ENCODE results near the gene RABAC1. TPM values are rescaled to one million over a fixed set of nuclear protein-coding genes. Genes with fewer than 3 reads are reported as not detected.
A peak's percentile ranks its signal among the peaks of the same experiment; 100 is the strongest.

RABAC1 gene
- total and polyA plus RNA-seq, 9 of the 15 experiments (the other 6 are each of a cell fraction or from before 2014, with no cell fraction given), result 2.4 to 28.1 (median 9.3) TPM

DNA sequence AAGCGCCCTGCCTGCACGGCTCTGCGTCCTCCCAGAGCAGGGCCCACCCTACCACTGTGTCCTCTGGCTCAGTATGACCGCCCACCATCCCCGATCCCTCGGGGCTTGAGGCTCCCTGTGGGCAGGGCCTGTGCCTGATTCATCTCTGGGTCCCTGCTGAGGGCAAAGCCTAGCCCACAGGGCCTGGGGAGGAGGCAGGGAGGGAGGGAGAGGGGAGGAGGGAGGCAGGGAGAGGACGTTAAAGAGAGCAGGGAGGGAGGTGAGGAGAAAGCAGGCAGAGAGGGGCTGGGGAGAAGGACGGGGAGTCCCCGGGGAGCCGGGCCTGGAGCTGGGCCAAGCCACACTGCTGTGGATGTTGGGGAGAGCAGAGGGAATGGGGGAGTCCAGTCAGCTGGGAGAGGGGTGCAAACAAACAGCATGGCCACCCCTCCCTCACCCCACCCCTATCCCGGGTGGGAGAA lies 26.8 kb downstream of the RABAC1 start:
- WGBS (ENCODE audit: insufficient coverage, low coverage, missing lambda C conversion rate), result 34% methylated on average over 4 of the region's 11 CpGs
- in situ Hi-C loops (cut with MboI), result no loop called here
- no peak for FAIRE-seq
- Histone ChIP-seq H3K9me3 (replicated peaks; ENCODE audit: control insufficient read depth, insufficient read depth, low read depth, low read length) (no peaks in the 10 kb centered on the region), H4K20me1 (replicated peaks; ENCODE audit: control insufficient read depth, insufficient read depth, low read length) (0 out of 2 replicates have a peak, but pooled peaks cover 3% of the 10 kb centered on the region), H3K27ac (ENCODE audit: extremely low read depth, low read depth, low read length) (no peak overlapping the region), H3K4me1 (replicated peaks in 1 of 2; ENCODE audit: control insufficient read depth in 2 of 2, insufficient read depth in 2 of 2, low read length in 2 of 2) (peaks cover 41 to 79% of the 10 kb centered on the region in 2 experiments), H3K4me2 (ENCODE audit: insufficient read depth, low read length) (no peak overlapping the region), H3K27me3 (ENCODE audit: control insufficient read depth in 2 of 2, insufficient read depth in 2 of 2, low read length in 2 of 2) (no peaks in the 10 kb centered on the region), H3K9me1 (ENCODE audit: control insufficient read depth, insufficient read depth, low read length) (no peaks in the 10 kb centered on the region), H3K9ac (ENCODE audit: insufficient read depth in 1 of 2, low read depth in 2 of 2, low read length in 2 of 2) (no peak overlapping the region), H3K79me2 (ENCODE audit: control insufficient read depth, insufficient read depth, low read length) (peaks cover 8% of the 10 kb centered on the region; the same call in 2 of the 3 replicates), H3K36me3 (ENCODE audit: control insufficient read depth, insufficient read depth, low read length) (no peaks in the 10 kb centered on the region), H3K4me3 (no peak overlapping the region), H2AFZ (ENCODE audit: low read depth, low read length) (no peak overlapping the region)
- DNase-seq (ENCODE audit: extremely low read depth in 1 of 4, low spot score in 3 of 4), result no peak
- intact Hi-C loops (cut with micrococcal nuclease), result no loop called here
- peak; percentile 50 for TF ChIP-seq NFIC (IDR thresholded peaks at IDR 0.05)
- no peak for TF ChIP-seq SMAD3 (CRISPR knock-in tag; conservative IDR thresholded peaks at IDR 0.05)
- ChIA-PET CTCF (ENCODE audit: low intra/inter-chr PET ratio) (no interaction called here), POLR2A (interaction anchor here (0.5 kb wide), 1 partner anchor 64 kb away, joined by 3 read pairs; no protein-coding TSS in a partner anchor)
- BruUV-seq (replicated peaks), result no TSS peak
- no peak for ATAC-seq

DNA sequence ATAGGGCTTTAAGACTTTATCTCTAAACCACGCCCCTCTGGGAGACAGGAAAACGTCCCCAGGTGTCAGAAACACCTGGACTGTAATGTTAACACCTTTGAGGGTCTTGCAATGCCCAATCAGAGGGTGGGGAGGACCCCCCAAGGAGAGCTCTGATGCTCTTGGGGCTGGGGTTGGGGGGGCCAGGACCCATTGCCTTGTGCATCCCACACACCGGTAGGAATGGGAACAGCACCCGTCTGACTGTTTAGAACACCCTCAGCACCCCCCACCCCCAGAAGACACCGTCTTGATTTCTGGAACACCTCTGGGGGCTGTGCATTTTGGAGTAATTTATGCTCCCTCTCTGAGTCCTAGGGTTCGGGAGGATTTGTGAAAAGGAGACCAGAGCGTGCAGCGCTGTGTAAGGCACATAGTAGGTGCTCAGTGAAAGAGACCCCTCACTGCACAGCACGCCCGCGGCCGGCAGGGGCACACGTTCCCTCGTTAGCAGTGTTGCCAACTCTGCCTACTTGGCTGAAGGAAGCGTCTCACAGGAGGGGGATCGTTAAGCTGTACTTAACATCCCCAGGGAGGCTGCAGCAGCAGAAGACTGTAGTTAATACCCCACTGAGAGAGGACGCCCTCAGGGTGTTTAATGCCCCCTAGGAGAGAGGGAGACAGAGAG lies 28.1 kb downstream of the RABAC1 start:
- no peaks in the 10 kb centered on the region for H3K9me1 ChIP-seq (ENCODE audit: control insufficient read depth, insufficient read depth, low read length)
- in situ Hi-C loops (cut with MboI) (no loop called here), intact Hi-C loops (cut with micrococcal nuclease) (no loop called here)
- H2AFZ ChIP-seq (ENCODE audit: low read depth, low read length), result peak overlapping the region; percentile 84
- no peak for ATAC-seq
- CTCF ChIA-PET (ENCODE audit: low intra/inter-chr PET ratio), result no interaction called here
- H3K79me2 ChIP-seq (ENCODE audit: control insufficient read depth, insufficient read depth, low read length), result peaks cover 8% of the 10 kb centered on the region; the same call in 2 of the 3 replicates
- H3K9ac ChIP-seq (ENCODE audit: insufficient read depth in 1 of 2, low read depth in 2 of 2, low read length in 2 of 2), result no peak overlapping the region
- H3K27me3 ChIP-seq (ENCODE audit: control insufficient read depth in 2 of 2, insufficient read depth in 2 of 2, low read length in 2 of 2), result no peaks in the 10 kb centered on the region
- 57% methylated on average over 16 of the region's 17 CpGs for whole genome bisulfite sequencing (ENCODE audit: insufficient coverage, low coverage, missing lambda C conversion rate)
- H3K36me3 ChIP-seq (ENCODE audit: control insufficient read depth, insufficient read depth, low read length), result no peaks in the 10 kb centered on the region
- H3K4me2 ChIP-seq (ENCODE audit: insufficient read depth, low read length), result peak overlapping the region; percentile 98; the same call in 1 of the 2 replicates
- no peak for DNase-seq (ENCODE audit: extremely low read depth in 1 of 4, low spot score in 3 of 4)
- H3K9me3 ChIP-seq (replicated peaks; ENCODE audit: control insufficient read depth, insufficient read depth, low read depth, low read length), result no peaks in the 10 kb centered on the region
- H4K20me1 ChIP-seq (replicated peaks; ENCODE audit: control insufficient read depth, insufficient read depth, low read length), result no peaks in the 10 kb centered on the region
- BruUV-seq (replicated peaks), result no TSS peak
- H3K27ac ChIP-seq (ENCODE audit: extremely low read depth, low read depth, low read length), result no peak overlapping the region; the same call in 2 of the 3 replicates
- no peak for FAIRE-seq
- POLR2A ChIA-PET, result interaction anchor here (0.7 to 1.1 kb wide), 2 partner anchors 15 to 61 kb away, joined by 3 read pairs; no protein-coding TSS in a partner anchor
- H3K4me1 ChIP-seq (replicated peaks in 1 of 2; ENCODE audit: control insufficient read depth in 2 of 2, insufficient read depth in 2 of 2, low read length in 2 of 2), result peaks cover 37 to 79% of the 10 kb centered on the region in 2 experiments
- H3K4me3 ChIP-seq, result no peak overlapping the region
- TF ChIP-seq, protein P1, sequence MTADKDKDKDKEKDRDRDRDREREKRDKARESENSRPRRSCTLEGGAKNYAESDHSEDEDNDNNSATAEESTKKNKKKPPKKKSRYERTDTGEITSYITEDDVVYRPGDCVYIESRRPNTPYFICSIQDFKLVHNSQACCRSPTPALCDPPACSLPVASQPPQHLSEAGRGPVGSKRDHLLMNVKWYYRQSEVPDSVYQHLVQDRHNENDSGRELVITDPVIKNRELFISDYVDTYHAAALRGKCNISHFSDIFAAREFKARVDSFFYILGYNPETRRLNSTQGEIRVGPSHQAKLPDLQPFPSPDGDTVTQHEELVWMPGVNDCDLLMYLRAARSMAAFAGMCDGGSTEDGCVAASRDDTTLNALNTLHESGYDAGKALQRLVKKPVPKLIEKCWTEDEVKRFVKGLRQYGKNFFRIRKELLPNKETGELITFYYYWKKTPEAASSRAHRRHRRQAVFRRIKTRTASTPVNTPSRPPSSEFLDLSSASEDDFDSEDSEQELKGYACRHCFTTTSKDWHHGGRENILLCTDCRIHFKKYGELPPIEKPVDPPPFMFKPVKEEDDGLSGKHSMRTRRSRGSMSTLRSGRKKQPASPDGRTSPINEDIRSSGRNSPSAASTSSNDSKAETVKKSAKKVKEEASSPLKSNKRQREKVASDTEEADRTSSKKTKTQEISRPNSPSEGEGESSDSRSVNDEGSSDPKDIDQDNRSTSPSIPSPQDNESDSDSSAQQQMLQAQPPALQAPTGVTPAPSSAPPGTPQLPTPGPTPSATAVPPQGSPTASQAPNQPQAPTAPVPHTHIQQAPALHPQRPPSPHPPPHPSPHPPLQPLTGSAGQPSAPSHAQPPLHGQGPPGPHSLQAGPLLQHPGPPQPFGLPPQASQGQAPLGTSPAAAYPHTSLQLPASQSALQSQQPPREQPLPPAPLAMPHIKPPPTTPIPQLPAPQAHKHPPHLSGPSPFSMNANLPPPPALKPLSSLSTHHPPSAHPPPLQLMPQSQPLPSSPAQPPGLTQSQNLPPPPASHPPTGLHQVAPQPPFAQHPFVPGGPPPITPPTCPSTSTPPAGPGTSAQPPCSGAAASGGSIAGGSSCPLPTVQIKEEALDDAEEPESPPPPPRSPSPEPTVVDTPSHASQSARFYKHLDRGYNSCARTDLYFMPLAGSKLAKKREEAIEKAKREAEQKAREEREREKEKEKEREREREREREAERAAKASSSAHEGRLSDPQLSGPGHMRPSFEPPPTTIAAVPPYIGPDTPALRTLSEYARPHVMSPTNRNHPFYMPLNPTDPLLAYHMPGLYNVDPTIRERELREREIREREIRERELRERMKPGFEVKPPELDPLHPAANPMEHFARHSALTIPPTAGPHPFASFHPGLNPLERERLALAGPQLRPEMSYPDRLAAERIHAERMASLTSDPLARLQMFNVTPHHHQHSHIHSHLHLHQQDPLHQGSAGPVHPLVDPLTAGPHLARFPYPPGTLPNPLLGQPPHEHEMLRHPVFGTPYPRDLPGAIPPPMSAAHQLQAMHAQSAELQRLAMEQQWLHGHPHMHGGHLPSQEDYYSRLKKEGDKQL (CRISPR knock-in tag; IDR thresholded peaks at IDR 0.05; ENCODE audit: borderline replicate concordance), result no peak
- TF ChIP-seq NELFE (IDR thresholded peaks at IDR 0.05; ENCODE audit: insufficient read depth, insufficient read length), result no peak
- no peak for TF ChIP-seq NCOR1 (IDR thresholded peaks at IDR 0.05)
- TF ChIP-seq, protein P2, sequence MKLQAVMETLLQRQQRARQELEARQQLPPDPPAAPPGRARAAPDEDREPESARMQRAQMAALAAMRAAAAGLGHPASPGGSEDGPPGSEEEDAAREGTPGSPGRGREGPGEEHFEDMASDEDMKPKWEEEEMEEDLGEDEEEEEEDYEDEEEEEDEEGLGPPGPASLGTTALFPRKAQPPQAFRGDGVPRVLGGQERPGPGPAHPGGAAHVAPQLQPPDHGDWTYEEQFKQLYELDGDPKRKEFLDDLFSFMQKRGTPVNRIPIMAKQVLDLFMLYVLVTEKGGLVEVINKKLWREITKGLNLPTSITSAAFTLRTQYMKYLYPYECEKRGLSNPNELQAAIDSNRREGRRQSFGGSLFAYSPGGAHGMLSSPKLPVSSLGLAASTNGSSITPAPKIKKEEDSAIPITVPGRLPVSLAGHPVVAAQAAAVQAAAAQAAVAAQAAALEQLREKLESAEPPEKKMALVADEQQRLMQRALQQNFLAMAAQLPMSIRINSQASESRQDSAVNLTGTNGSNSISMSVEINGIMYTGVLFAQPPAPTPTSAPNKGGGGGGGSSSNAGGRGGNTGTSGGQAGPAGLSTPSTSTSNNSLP (IDR thresholded peaks at IDR 0.05; ENCODE audit: borderline replicate concordance, low read depth, low read length), result no peak
